H1 (cell line): ENCODE measurements around the gene PPP1R12B. TPM values are rescaled to one million over a fixed set of nuclear protein-coding genes. Genes with fewer than 3 reads are reported as not detected.

Experiments
- CTCF ChIA-PET: fragments of 300-600 bp; sonication (Branson Sonifier 250); formaldehyde crosslinking; loops from one replicate; lab custom pipeline; 2021; ENCODE audit not compliant: partially characterized antibody; lab: Charles Lee
- POLR2A ChIA-PET: fragments of 300-600 bp; sonication (Branson Sonifier 250); formaldehyde crosslinking; loops from one replicate; lab custom pipeline; 2021; ENCODE audit warnings: inconsistent platforms; ENCODE audit not compliant: partially characterized antibody; lab: Charles Lee
- DNase-seq, 2 experiments: peaks; one replicate each; pipeline versions ENCODE4 v3.0.0 to v3.0.0-alpha.2; 2010 to 2022; ENCODE audit warnings: low spot score in 2 of 2, low read depth in 1 of 2, mixed read lengths in 1 of 2
- FAIRE-seq: peaks from 2 replicates; lab custom pipeline; 2011; peaks lifted over from hg19 to GRCh38; lab: Jason Lieb, UNC
- H2AFZ ChIP-seq: 2 replicates; pipeline ENCODE4 v1.8.1; 2012; ENCODE audit warnings: low read length, inconsistent platforms
- H2AK5ac ChIP-seq: 2 replicates; pipeline ENCODE4 v1.6.1; 2013; ENCODE audit warnings: low read depth, low read length
- H2BK120ac ChIP-seq: replicated peaks from 2 replicates; pipeline ENCODE3; 2013; ENCODE audit warnings: low read depth, low read length, inconsistent platforms
- H2BK12ac ChIP-seq: 2 replicates; pipeline ENCODE4 v1.6.1; 2013; ENCODE audit warnings: low read depth, low read length
- H2BK15ac ChIP-seq: 2 replicates; pipeline ENCODE4 v1.6.1; 2013; ENCODE audit warnings: low read length
- H2BK20ac ChIP-seq: 2 replicates; pipeline ENCODE4 v1.6.1; 2013; ENCODE audit warnings: low read length
- H2BK5ac ChIP-seq: 2 replicates; pipeline ENCODE4 v1.6.1; 2013; ENCODE audit warnings: low read depth, low read length
- H3K14ac ChIP-seq: 2 replicates; pipeline ENCODE4 v1.6.1; 2013; ENCODE audit warnings: inconsistent platforms; ENCODE audit not compliant: insufficient read length
- H3K18ac ChIP-seq: 2 replicates; pipeline ENCODE4 v1.6.1; 2013; ENCODE audit warnings: low read length; ENCODE audit errors: extremely low read depth
- H3K23ac ChIP-seq: 2 replicates; pipeline ENCODE4 v1.6.1; 2013; ENCODE audit warnings: inconsistent platforms; ENCODE audit not compliant: insufficient read length
- H3K23me2 ChIP-seq: 2 replicates; pipeline ENCODE4 v1.6.1; 2013; ENCODE audit warnings: low read depth, low read length
- H3K27ac ChIP-seq: 2 replicates; pipeline ENCODE4 v1.6.1; 2011; ENCODE audit warnings: low read depth, low read length, inconsistent platforms
- H3K27me3 ChIP-seq, 4 experiments: replicated peaks in 1 of 4; 1 replicate in 1 of 4; 2 replicates in 3 of 4; pipeline versions ENCODE4 v1.6.1 to v1.8.1; 2011 to 2013; ENCODE audit warnings: low read length in 3 of 4, mild to moderate bottlenecking in 3 of 4, inconsistent platforms in 2 of 4, mixed read lengths in 2 of 4, moderate library complexity in 1 of 4; ENCODE audit not compliant: control insufficient read depth in 3 of 4, insufficient read depth in 3 of 4; ENCODE audit errors: extremely low read depth in 1 of 4
- H3K36me3 ChIP-seq, 4 experiments: 2 replicates each; pipeline versions ENCODE4 v1.6.1 to v1.8.1; 2011 to 2013; ENCODE audit warnings: mild to moderate bottlenecking in 4 of 4, low read length in 3 of 4, moderate library complexity in 2 of 4, control low read depth in 1 of 4, inconsistent platforms in 1 of 4; ENCODE audit not compliant: insufficient read depth in 4 of 4, control insufficient read depth in 2 of 4
- H3K4ac ChIP-seq: replicated peaks from 2 replicates; pipeline ENCODE3; 2013; ENCODE audit warnings: low read length, low read depth, mixed read lengths, inconsistent platforms; ENCODE audit not compliant: insufficient read length
- H3K4me1 ChIP-seq, 4 experiments: replicated peaks in 1 of 4; 1 replicate in 1 of 4; 2 replicates in 3 of 4; pipeline versions ENCODE4 v1.6.1 to v1.8.1; 2011 to 2013; ENCODE audit warnings: low read length in 3 of 4, inconsistent platforms in 2 of 4, mixed read lengths in 1 of 4; ENCODE audit not compliant: insufficient read depth in 4 of 4, control insufficient read depth in 3 of 4
- H3K4me2 ChIP-seq, 2 experiments: 2 replicates each; pipeline versions ENCODE4 v1.6.1 to v1.8.1; 2011 to 2013; ENCODE audit warnings: low read depth in 2 of 2, low read length in 2 of 2, control low read depth in 1 of 2, inconsistent platforms in 1 of 2, mild to moderate bottlenecking in 1 of 2; ENCODE audit not compliant: insufficient read depth in 1 of 2
- H3K4me3 ChIP-seq, 4 experiments: fragments of 200-600, 300-600 bp in 1 of 4; sonication (generic), shearing (Covaris generic), sonication (Bioruptor Twin) in 1 of 4; 2 replicates each; pipeline versions ENCODE4 v1.5.1 to v1.8.1; 2011 to 2016; ENCODE audit warnings: low read length in 4 of 4, low read depth in 3 of 4, control low read depth in 2 of 4, inconsistent platforms in 2 of 4, mild to moderate bottlenecking in 2 of 4, mixed read lengths in 1 of 4, moderate library complexity in 1 of 4; ENCODE audit not compliant: insufficient read depth in 2 of 4; ENCODE audit errors: extremely low read depth in 1 of 4
- H3K56ac ChIP-seq: replicated peaks from 2 replicates; pipeline ENCODE3; 2013; ENCODE audit warnings: low read depth, mild to moderate bottlenecking, mixed read lengths, low read length, inconsistent platforms; ENCODE audit not compliant: insufficient read length
- H3K79me1 ChIP-seq: 2 replicates; pipeline ENCODE4 v1.6.1; 2013; ENCODE audit warnings: low read depth, low read length, control low read depth
- H3K79me2 ChIP-seq, 2 experiments: 2 replicates each; pipeline versions ENCODE4 v1.6.1 to v1.8.1; 2012 to 2013; ENCODE audit warnings: low read length in 2 of 2, mild to moderate bottlenecking in 2 of 2, inconsistent platforms in 1 of 2; ENCODE audit not compliant: insufficient read depth in 2 of 2, control insufficient read depth in 1 of 2
- H3K9ac ChIP-seq, 4 experiments: replicated peaks in 1 of 4; 1 replicate in 1 of 4; 2 replicates in 3 of 4; pipeline versions ENCODE4 v1.6.1 to v1.8.1; 2011 to 2013; ENCODE audit warnings: low read depth in 3 of 4, low read length in 3 of 4, control low read depth in 2 of 4, mild to moderate bottlenecking in 2 of 4, moderate library complexity in 2 of 4, inconsistent platforms in 1 of 4; ENCODE audit errors: extremely low read depth in 1 of 4
- H3K9me3 ChIP-seq, 2 experiments: 2 replicates each; pipeline versions ENCODE4 v1.6.1 to v1.8.1; 2012 to 2013; ENCODE audit warnings: mild to moderate bottlenecking in 2 of 2, moderate library complexity in 2 of 2, control low read depth in 1 of 2, inconsistent platforms in 1 of 2, low read depth in 1 of 2, low read length in 1 of 2, mixed read lengths in 1 of 2; ENCODE audit not compliant: insufficient read depth in 2 of 2
- H4K20me1 ChIP-seq, 2 experiments: replicated peaks in 1 of 2; 2 replicates each; pipeline versions ENCODE3 to v1.8.1; 2011 to 2013; ENCODE audit warnings: inconsistent platforms in 2 of 2, low read length in 2 of 2, mild to moderate bottlenecking in 1 of 2; ENCODE audit not compliant: insufficient read depth in 2 of 2, control insufficient read depth in 1 of 2
- H4K5ac ChIP-seq: 2 replicates; pipeline ENCODE4 v1.6.1; 2013; ENCODE audit warnings: low read length, low read depth, mixed read lengths, inconsistent platforms; ENCODE audit not compliant: insufficient read length
- H4K8ac ChIP-seq: 2 replicates; pipeline ENCODE4 v1.8.0; 2013; ENCODE audit warnings: mild to moderate bottlenecking, moderate library complexity, low read length, inconsistent platforms; ENCODE audit not compliant: insufficient read depth; ENCODE audit errors: extremely low read depth
- H4K91ac ChIP-seq: replicated peaks from 2 replicates; pipeline ENCODE3; 2013; ENCODE audit warnings: low read length, mixed read lengths, inconsistent platforms; ENCODE audit not compliant: insufficient read length
- CBX8 ChIP-seq: fragments of 300-800, 300-1000 bp; sonication (generic); IDR thresholded peaks from 2 replicates; pipeline ENCODE4 v1.7.1; 2016; ENCODE audit warnings: low read depth, low read length, borderline replicate concordance
- EP300 ChIP-seq, 2 experiments: IDR thresholded peaks; 1 replicate in 1 of 2; 2 replicates in 1 of 2; pipeline ENCODE4 v1.6.1; 2011 to 2012; ENCODE audit warnings: low read depth in 2 of 2, low read length in 2 of 2, mild to moderate bottlenecking in 2 of 2, borderline replicate concordance in 1 of 2, inconsistent platforms in 1 of 2, moderate library complexity in 1 of 2
- GABPA ChIP-seq: IDR thresholded peaks from 2 replicates; pipeline ENCODE4 v1.6.1; 2011; ENCODE audit warnings: mild to moderate bottlenecking, low read length, moderate library complexity, borderline replicate concordance; ENCODE audit not compliant: insufficient read depth
- GTF2F1 ChIP-seq: IDR thresholded peaks from 2 replicates; pipeline ENCODE4 v1.6.1; 2012; ENCODE audit warnings: low read depth, low read length, improper control_type of control experiment, borderline replicate concordance
- HDAC2 ChIP-seq, 2 experiments: fragments of 300-600 bp in 1 of 2; sonication (generic) in 1 of 2; IDR thresholded peaks; 2 replicates each; pipeline ENCODE4 v1.6.1; 2011 to 2012; ENCODE audit warnings: low read depth in 2 of 2, low read length in 2 of 2, mild to moderate bottlenecking in 2 of 2, moderate library complexity in 2 of 2, borderline replicate concordance in 1 of 2, inconsistent platforms in 1 of 2
- HDAC6 ChIP-seq: IDR thresholded peaks from one replicate; pipeline ENCODE4 v1.7.1; 2012; ENCODE audit warnings: low read depth, mild to moderate bottlenecking, inconsistent platforms, low read length, moderate library complexity
- KDM5A ChIP-seq: fragments of 200-600 bp; IDR thresholded peaks from 2 replicates; pipeline ENCODE4 v1.7.1; 2012; ENCODE audit warnings: mild to moderate bottlenecking, low read length, inconsistent platforms, mixed read lengths
- MAX ChIP-seq: IDR thresholded peaks from 2 replicates; pipeline ENCODE4 v1.6.1; 2012; ENCODE audit warnings: inconsistent platforms
- SIX5 ChIP-seq: IDR thresholded peaks from 2 replicates; pipeline ENCODE4 v1.6.1; 2011; ENCODE audit warnings: mild to moderate bottlenecking, low read depth, low read length
- SRF ChIP-seq: IDR thresholded peaks from 2 replicates; pipeline ENCODE4 v1.6.1; 2011; ENCODE audit warnings: mild to moderate bottlenecking, low read depth, low read length, moderate library complexity
- SUZ12 ChIP-seq: fragments of 200-600 bp; sonication (generic); IDR thresholded peaks from 2 replicates; pipeline ENCODE4 v1.6.1; 2012; ENCODE audit warnings: mild to moderate bottlenecking, inconsistent platforms, low read length, moderate library complexity, mixed read lengths
- USF2 ChIP-seq: IDR thresholded peaks from 2 replicates; pipeline ENCODE4 v1.6.1; 2011; ENCODE audit warnings: low read length, improper control_type of control experiment
- WGBS, 2 experiments: shearing (Covaris generic) in 1 of 2; methylation state at CpG; one replicate each; pipeline versions ENCODE4 v1.1.6 to v1.1.7; 2013 to 2015; ENCODE audit warnings: low lambda C conversion rate in 2 of 2, mixed read lengths in 2 of 2, inconsistent platforms in 1 of 2, low coverage in 1 of 2, missing lambda C conversion rate in 1 of 2; ENCODE audit not compliant: insufficient replicate concordance in 2 of 2, insufficient coverage in 1 of 2, insufficient read length in 1 of 2; ENCODE audit errors: extremely low coverage in 1 of 2, missing lambda C conversion rate in 1 of 2; 5-methylcytosine and 5-hydroxymethylcytosine counted together
- polyA plus RNA-seq, 7 experiments: library from polyadenylated mRNA; depleted of rRNA in 3 of 7; stranded (reverse) in 5 of 7; unstranded in 2 of 7; fragments of >200 nt in 5 of 7; fragments of 200-250 nt in 2 of 7; gene quantifications; 1 replicate in 5 of 7; 2 replicates in 1 of 7; 4 replicates in 1 of 7; pipeline versions ENCODE4 v1.2.1 to v1.2.3, GENCODE V29; 2011 to 2013; ENCODE audit warnings: missing spikeins in 2 of 7, mixed read lengths in 2 of 7
- total RNA-seq: library from RNA; stranded (reverse); fragmentation: NEBNext Ultra II Directional; extraction: Animal tissue kit (Norgen Biotek cat#: 25700); gene quantifications from 2 replicates; pipeline ENCODE4 v1.2.1, GENCODE V29; 2021

Gene PPP1R12B
- total and polyA plus RNA-seq, 2 of the 8 experiments (the other 6 are each of a cell fraction or from before 2014, with no cell fraction given), result 7.9 to 18.7 TPM

GRCh38 chr1:202439308-202439707 lies 90.8 kb downstream of the PPP1R12B start:
- Histone ChIP-seq H3K14ac (no peak overlapping the region), H3K18ac (no peak overlapping the region), H3K27me3 (no peaks in the 10 kb centered on the region), H4K91ac (no peak overlapping the region), H2AK5ac (no peak overlapping the region), H4K8ac (peak overlapping the region; percentile 48; the same call in 1 of the 2 replicates), H3K79me2 (no peaks in the 10 kb centered on the region), H3K56ac (no peak overlapping the region), H3K4ac (no peak overlapping the region), H3K23me2 (no peaks in the 10 kb centered on the region), H3K36me3 (peaks cover 0 to 8% (median 3%) of the 10 kb centered on the region in 4 experiments; a peak in 4 of 8 replicates), H3K4me1 (no peaks in the 10 kb centered on the region; a peak in 1 of 7 replicates), H3K4me2 (no peak overlapping the region), H2BK15ac (no peak overlapping the region), H3K27ac (no peak overlapping the region), H2AFZ (no peak overlapping the region), H4K20me1 (no peaks in the 10 kb centered on the region), H2BK5ac (no peak overlapping the region), H3K23ac (no peak overlapping the region), H2BK12ac (no peak overlapping the region), H3K79me1 (no peaks in the 10 kb centered on the region), H3K9me3 (no peaks in the 10 kb centered on the region), H2BK120ac (no peak overlapping the region), H4K5ac (no peak overlapping the region), H2BK20ac (no peak overlapping the region), H3K9ac (no peak overlapping the region), H3K4me3 (no peak overlapping the region)
- FAIRE-seq (no peak), DNase-seq (no peak)
- WGBS, 2 experiments, result 83% methylated on average over 11 of the region's 14 CpGs; no CpG with 5 or more reads in 1 of the 2 experiments
- ChIA-PET CTCF (interaction anchor here (0.8 kb wide), 1 partner anchor 9 kb away, joined by 3 read pairs; no protein-coding TSS in a partner anchor), POLR2A (no interaction called here)
- TF ChIP-seq SRF (no peak), CBX8 (no peak), GABPA (no peak), USF2 (no peak), HDAC6 (no peak), SUZ12 (no peak), HDAC2 (IDR thresholded peaks at IDR 0.05; ENCODE audit: borderline replicate concordance in 1 of 2, low read depth in 2 of 2, low read length in 2 of 2) (no peak), EP300 (IDR thresholded peaks at IDR 0.05; ENCODE audit: borderline replicate concordance in 1 of 2, low read depth in 2 of 2, low read length in 2 of 2) (no peak), KDM5A (no peak), GTF2F1 (no peak), MAX (no peak), SIX5 (no peak)
